ENCODE measurements around the gene CBS. TPM values are rescaled to one million over a fixed set of nuclear protein-coding genes. Genes with fewer than 3 reads are reported as not detected.
"Not testable (repeated sequence)": the region's sequence is repeated elsewhere in the genome, so short reads cannot be mapped to it uniquely, and the experiment has no call there.

CBS gene
- 5.0 TPM for polyA plus RNA-seq (ENCODE audit: insufficient read length)

DNA sequence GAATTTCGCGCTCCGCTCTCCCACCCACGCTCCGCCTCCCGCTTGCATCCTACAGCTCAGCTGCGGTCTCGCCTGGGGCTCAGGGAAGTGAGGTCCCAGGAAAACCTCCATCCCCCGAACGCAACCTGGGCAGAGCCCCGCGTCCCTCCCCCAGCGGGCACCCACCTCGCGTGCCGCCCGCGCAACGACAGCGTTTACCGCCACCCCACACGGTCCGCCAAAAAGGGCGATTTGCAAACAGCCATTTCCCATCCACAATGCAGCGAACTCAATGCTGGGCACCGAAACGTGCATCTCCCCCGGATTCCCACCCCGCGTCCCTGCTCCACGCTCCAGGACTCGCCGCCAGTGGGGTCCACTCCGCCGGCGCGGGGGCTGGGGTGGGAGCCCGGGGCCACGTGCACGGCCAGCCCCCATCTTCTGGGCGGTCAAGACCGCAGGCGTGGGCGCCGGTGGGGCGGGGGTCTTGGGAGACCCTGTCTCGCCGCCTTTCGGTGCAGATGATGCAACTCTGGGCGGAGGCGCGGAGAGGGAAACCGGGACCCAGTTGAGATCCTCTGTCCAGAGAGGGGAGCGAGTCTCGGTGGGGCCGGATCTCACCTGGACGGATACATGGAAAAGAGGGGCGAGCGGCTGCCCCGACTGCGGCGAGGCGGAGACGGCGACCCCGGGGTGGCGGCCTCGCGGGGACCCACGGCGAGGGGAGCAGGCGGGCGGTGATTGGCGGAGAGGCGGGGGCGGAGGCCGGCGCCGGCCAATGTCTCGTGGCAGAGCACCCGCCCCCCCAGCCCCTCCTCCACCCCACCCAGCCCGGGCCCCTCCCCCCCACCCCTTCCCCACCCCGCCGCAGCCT lies at the start of gene CBS:
Gene CBS (minus strand): TSS at position 666 of the 853 bp plus-strand sequence. CDS start 3,642 bp downstream, outside the sequence.
- not testable (repeated sequence) for DNase-seq (ENCODE audit: low read depth)

GRCh38 chr21:43115956-43116355 lies 40.3 kb upstream of the CBS start:
- not testable (repeated sequence) for DNase-seq (ENCODE audit: low read depth)

DNA sequence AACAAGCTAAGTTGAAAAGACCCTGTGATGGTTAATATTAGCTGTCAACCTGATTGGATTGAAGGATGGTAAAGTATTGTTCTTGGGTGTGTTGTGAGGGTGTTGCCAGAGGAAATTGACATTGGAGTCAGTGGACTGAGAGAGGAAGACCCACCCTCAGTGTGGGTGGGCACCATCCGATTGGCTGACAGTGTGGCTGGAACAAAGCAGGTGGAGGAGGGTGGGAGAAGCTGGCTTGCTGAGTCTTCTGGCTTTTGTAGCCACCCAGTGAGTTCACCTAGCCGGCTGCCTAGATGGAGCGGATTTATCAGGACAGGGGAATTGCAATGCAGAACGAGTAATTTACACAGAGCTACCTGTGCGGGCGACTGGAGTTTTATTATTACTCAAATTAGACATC lies 38.8 kb upstream of the CBS start:
- not testable (repeated sequence) for DNase-seq (ENCODE audit: low read depth)

DNA sequence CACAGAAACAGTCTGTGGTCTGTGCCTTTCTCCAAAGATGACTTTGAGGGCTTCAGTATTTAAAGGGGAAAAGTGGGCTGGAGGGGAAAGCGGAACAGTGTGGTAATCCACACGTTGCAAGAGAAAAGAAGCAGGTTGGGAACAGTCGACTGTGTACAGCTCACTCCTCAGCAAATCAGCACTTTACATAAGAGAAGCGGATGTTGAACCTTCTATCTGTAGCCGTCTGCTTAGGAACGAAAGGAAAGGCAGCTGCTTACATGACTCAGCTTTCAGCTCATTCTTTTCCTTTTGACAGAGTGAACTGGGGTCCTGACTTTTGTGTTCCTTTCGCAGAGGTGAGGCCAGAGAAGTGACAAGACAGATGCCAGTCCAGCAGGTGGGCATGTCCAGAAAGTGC lies 33.4 kb upstream of the CBS start:
- DNase-seq (ENCODE audit: low read depth): not testable (repeated sequence)

DNA sequence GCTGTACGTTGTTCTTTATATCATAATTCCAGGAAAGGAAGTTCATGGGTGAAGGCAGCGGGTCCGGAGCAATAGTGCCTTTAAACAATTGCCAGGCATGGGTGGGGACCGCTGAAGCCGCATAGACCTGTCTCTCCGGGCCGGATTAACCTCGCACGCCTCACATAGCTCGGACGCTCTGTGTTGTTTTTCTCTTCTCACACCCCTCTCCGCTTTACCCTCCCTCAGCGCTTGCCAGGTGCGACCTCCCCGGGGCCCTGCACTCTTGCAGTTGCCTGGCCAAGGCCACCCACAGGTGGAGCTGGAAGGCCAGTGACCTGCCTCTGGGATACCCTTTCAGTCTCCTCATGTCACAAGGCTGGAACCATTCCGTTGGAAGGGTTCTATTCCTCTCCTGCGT lies 32.5 kb upstream of the CBS start:
- not testable (repeated sequence) for DNase-seq (ENCODE audit: low read depth)

- DNase-seq (ENCODE audit: low read depth): not testable (repeated sequence)
Observed at GRCh38 chr21:43107794-43108137, 32.1 kb upstream of the CBS start.

DNA sequence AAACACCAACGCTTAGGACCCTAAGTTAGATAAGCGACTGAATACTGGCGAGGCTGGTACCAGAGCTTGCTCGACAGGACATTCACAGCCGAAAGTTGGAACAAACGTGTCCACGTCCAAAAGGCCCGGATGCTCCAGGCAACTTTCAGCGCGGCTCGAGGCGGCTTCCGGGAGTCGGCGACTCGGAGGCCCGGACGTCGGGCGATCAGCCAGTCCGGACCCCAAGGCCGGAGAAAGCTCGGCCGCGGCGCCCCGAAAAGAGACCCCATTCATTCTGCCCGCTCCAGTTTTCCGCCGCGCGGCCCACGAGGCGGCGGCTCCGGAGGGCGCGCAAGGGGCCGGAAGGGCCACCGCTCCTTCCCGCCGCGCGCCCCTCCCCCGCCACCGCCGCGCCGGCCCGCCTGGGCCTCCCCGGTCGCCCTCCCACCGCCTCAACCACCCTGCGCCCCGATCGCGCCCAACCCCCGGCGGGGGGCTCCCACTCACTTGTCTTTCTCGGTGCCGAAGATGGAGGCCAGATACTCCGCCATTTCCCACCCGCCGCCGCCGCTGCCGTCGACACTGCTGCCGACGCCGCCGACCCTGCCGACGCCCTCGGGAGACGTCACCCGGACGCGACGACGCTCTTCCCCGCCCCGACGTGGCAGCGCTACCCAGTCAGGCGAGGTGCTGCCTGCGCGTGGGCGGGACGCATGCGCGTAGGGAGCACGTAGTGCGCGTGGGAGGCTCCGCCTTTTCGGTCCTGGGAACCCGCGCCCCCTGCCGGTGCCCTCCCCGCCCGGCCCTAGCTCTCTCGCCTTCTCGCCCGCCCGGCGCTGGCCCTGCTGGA lies 31.5 kb upstream of the CBS start, which contains the start of gene U2AF1:
Gene U2AF1 (minus strand): TSS at position 606 of the 829 bp plus-strand sequence. CDS start 76 bp downstream, at position 530.
- not testable (repeated sequence) for DNase-seq (ENCODE audit: low read depth)

DNA sequence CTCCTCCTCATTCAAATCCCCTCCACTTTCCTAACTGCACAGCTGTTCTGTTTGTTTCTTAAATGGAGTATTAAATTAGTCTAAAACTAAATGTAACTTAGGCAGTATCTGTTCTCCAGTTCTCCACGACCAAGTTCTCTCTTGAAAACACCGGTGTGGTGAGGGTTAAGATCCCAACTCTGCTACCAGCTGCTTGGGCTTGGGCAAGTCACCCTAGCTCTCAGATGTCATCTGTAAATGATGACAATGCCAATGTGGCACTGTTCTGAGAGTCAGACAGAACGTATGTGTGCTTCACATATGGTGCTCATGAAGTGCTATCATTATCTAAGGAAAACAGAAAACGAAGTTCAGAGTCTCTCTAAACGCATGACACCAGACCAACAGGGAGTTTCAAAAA lies 29.0 kb upstream of the CBS start:
- not testable (repeated sequence) for DNase-seq (ENCODE audit: low read depth)

DNA sequence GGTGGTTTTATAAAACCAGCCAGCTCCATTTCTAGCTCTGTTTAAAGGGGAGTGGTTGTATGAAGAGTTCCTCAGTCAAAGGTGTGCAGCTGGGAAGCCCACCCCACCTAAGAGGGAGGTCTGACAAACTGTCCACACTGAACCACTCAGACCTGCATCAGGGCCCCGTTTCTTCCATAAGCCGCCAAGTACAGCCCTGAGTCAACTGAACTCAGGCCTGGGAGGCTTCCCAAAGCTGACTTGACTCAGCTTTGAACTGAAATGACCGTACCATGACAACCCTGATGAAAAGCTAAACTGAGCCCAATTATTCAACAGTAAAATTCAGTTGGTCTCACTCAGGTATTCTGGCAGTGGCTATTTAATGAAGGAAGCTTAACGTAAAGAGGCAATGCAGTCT lies 26.6 kb upstream of the CBS start:
- not testable (repeated sequence) for DNase-seq (ENCODE audit: low read depth)

- not testable (repeated sequence) for DNase-seq (ENCODE audit: low read depth)
Observed at GRCh38 chr21:43101676-43102075, 26.0 kb upstream of the CBS start.

DNA sequence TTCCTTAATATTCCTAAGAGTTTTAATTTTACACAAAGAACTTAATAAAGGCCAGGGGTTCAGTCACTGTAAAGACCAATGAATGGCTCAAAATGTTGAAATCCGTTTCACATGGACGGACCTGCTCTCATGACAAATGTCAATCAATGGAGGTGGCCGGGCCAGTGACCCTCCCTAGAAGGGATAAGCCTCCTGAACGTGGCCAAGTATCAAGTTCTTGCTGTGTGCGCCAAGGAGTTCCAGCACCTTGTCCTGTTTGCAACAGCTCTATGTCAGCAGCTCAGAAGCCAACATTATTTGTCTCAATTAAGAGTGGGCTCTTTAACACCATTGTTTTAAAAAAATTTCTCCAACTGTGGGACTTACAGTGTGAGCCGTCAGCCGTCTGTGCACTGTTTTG lies 25.4 kb upstream of the CBS start:
- not testable (repeated sequence) for DNase-seq (ENCODE audit: low read depth)

- DNase-seq (ENCODE audit: low read depth): not testable (repeated sequence)
Observed at GRCh38 chr21:43091979-43092614, 16.5 kb upstream of the CBS start.

GRCh38 chr21:43090947-43091346 lies 15.3 kb upstream of the CBS start:
- not testable (repeated sequence) for DNase-seq (ENCODE audit: low read depth)

DNA sequence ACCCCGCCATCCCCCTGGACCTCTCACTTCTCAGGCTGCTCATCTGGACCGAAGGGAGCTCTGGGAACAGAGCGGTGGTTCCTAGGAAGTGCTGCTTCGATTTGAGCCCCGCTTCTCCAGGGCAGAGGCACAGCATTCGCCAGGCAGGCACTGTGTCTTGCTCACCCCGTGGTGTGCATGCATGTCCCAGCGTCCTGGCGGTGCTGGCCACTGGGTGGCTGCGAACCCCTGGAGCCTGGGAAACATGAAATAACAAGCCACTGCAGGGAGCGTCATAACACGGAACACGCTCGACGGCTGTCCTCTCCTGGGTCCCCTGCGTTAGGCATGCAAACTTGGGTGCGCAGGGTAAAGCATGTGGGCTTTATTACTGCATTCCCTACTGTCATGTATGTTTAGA lies 13.8 kb upstream of the CBS start:
- DNase-seq (ENCODE audit: low read depth): not testable (repeated sequence)

GRCh38 chr21:43082587-43083300 lies 7.1 kb upstream of the CBS start:
- not testable (repeated sequence) for DNase-seq (ENCODE audit: low read depth)

- DNase-seq (ENCODE audit: low read depth): not testable (repeated sequence)
Observed at GRCh38 chr21:43076643-43077042, 1.0 kb upstream of the CBS start.

DNA sequence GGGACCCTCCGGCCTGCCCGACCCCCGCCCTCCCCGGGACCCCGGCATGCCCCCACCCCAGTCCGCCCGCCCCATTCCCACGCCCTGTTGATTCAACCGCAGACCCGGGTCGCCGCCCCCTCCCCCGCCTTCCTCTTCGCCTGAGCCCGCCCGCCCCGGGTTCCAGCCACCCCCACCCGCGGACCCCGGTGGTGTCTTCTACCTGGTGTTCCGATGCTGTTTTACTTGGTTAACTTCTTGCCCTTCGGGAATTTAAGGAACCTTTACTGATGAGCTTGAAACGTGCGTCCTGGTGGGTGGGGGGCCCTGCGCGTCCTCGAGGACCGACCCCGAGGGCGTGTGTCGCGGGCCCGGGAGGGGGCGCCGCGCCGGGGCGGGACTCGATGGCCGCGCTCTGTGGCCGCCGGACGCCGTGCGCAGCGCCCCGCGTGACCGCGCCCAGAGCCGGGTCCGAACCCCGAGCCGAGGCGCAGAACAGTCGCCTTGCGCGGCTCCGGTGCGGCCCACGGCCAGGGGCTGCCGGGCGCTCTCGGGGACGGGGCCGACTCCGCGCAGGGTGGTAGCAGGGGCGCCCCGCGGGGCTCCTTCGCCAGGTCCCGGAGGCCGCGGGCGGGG lies 495 bp upstream of the CBS start:
- DNase-seq (ENCODE audit: low read depth): not testable (repeated sequence)

- not testable (repeated sequence) for DNase-seq (ENCODE audit: low read depth)
Observed at GRCh38 chr21:43074401-43075169, 1.1 kb downstream of the CBS start.

DNA sequence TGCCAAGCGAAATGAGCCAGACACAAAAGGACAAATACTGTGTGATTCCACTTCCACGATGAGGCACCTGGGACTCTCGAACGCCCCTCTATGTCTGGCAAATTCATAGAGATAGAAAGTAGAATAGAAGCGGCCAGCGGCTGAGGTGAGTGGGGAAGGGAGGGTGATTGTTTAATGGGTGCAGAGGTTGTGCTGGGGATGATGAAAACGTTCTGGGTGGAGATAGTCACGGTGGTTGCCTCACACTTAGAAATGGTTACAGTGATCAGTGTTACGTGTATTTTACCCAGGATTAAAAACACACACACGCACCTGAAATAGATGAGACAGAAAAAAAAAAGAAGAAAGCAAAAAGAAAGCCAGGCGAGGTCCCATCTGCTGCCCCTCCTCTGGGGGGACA lies 2.9 kb downstream of the CBS start:
- DNase-seq (ENCODE audit: low read depth): not testable (repeated sequence)

DNA sequence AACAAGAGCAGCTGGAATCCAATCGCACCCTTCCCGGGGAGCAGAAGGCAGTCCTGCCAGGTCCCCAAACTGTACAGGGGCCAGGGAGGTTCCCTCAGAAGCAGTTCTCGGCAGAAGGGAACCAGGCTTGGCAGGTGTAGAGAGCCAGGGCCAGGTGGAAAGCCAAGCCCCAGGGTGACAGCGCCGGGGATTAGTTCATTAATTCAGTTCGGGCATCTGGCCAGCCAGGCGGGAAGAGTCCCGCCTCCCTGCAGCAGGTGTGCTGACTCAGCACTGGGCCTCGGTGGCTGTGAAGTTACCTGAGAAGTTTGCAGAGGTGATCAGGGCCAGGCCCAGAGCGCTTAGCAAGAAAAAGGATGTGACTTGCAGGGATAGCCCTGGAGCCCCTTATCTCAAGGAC lies 6.0 kb downstream of the CBS start:
- not testable (repeated sequence) for DNase-seq (ENCODE audit: low read depth)
